K562 (cell line): Measurements from ENCODE around the gene RANBP3. TPM values are rescaled to one million over a fixed set of nuclear protein-coding genes. Genes with fewer than 3 reads are reported as not detected.

ENCODE experiments used
- ATAC-seq: fragments of 200-7000 bp; cut with Tn5 transposase; 3 replicates; pipeline ENCODE4 v1.9.1; 2020; ENCODE audit warnings: moderate library complexity
- BruUV-seq: library from RNA; stranded (reverse); fragments of 400-500 nt; replicated peaks from 2 replicates; lab custom pipeline; 2021; lab: Mats Ljungman, UMichigan
- CTCF ChIA-PET: fragments of 300-600 bp; formaldehyde crosslinking; extraction: SDS; loops from one replicate; lab custom pipeline; 2021; ENCODE audit warnings: low intra/inter-chr PET ratio; lab: Yijun Ruan, JAX
- POLR2A ChIA-PET: fragments of 300-600, 350-650 bp; sonication (Branson Sonifier 250); formaldehyde crosslinking; extraction: SDS; loops from one replicate; lab custom pipeline; 2021; ENCODE audit warnings: antibody characterized with exemption, inconsistent platforms; lab: Yijun Ruan, JAX
- DNase-seq, 4 experiments: peaks; one replicate each; pipeline versions ENCODE4 v3.0.0 to v3.0.0-alpha.2; 2011 to 2018; ENCODE audit warnings: low spot score in 3 of 4, mixed read lengths in 3 of 4; ENCODE audit errors: extremely low read depth in 1 of 4
- FAIRE-seq: peaks from 2 replicates; lab custom pipeline; 2011; peaks lifted over from hg19 to GRCh38; lab: Jason Lieb, UNC
- H2AFZ ChIP-seq: 2 replicates; pipeline ENCODE4 v1.6.0; 2011; ENCODE audit warnings: low read depth, low read length, control low read depth, inconsistent platforms
- H3K27ac ChIP-seq: fragments of 200-600 bp; 3 replicates; pipeline ENCODE4 v1.8.0; 2011; ENCODE audit warnings: low read depth, mild to moderate bottlenecking, control low read depth, inconsistent platforms, low read length, moderate library complexity, mixed read lengths; ENCODE audit errors: extremely low read depth
- H3K27me3 ChIP-seq, 2 experiments: fragments of 300-600 bp in 1 of 2; 2 replicates in 1 of 2; 3 replicates in 1 of 2; pipeline versions ENCODE4 v1.6.0 to v1.8.0; 2011; ENCODE audit warnings: inconsistent platforms in 2 of 2, low read length in 2 of 2, mild to moderate bottlenecking in 1 of 2, mixed read lengths in 1 of 2, moderate library complexity in 1 of 2; ENCODE audit not compliant: control insufficient read depth in 2 of 2, insufficient read depth in 2 of 2
- H3K36me3 ChIP-seq: fragments of 300-600 bp; 3 replicates; pipeline ENCODE4 v1.8.0; 2011; ENCODE audit warnings: mild to moderate bottlenecking, low read length, inconsistent platforms; ENCODE audit not compliant: control insufficient read depth, insufficient read depth
- H3K4me1 ChIP-seq, 2 experiments: fragments of 200-600 bp in 1 of 2; replicated peaks in 1 of 2; 2 replicates in 1 of 2; 3 replicates in 1 of 2; pipeline versions ENCODE4 v1.5.1 to v1.8.0; 2011; ENCODE audit warnings: inconsistent platforms in 2 of 2, low read length in 2 of 2, mild to moderate bottlenecking in 1 of 2, mixed read lengths in 1 of 2, moderate library complexity in 1 of 2; ENCODE audit not compliant: control insufficient read depth in 2 of 2, insufficient read depth in 2 of 2
- H3K4me2 ChIP-seq: 2 replicates; pipeline ENCODE4 v1.6.1; 2011; ENCODE audit warnings: low read length, control low read depth, inconsistent platforms, mixed read lengths; ENCODE audit not compliant: insufficient read depth
- H3K4me3 ChIP-seq: fragments of 200-600 bp; sonication (generic), shearing (Covaris generic); 2 replicates; pipeline ENCODE4 v1.5.1; 2016; ENCODE audit warnings: control low read depth, inconsistent platforms
- H3K79me2 ChIP-seq: fragments of 200-600 bp; 3 replicates; pipeline ENCODE4 v1.8.0; 2011; ENCODE audit warnings: low read length, inconsistent platforms; ENCODE audit not compliant: control insufficient read depth, insufficient read depth
- H3K9ac ChIP-seq, 2 experiments: 2 replicates each; pipeline versions ENCODE4 v1.6.0 to v1.6.1; 2011; ENCODE audit warnings: low read depth in 2 of 2, low read length in 2 of 2, control low read depth in 1 of 2, inconsistent platforms in 1 of 2, mild to moderate bottlenecking in 1 of 2, mixed read lengths in 1 of 2; ENCODE audit not compliant: insufficient read depth in 1 of 2
- H3K9me1 ChIP-seq: one replicate; pipeline ENCODE4 v1.6.0; 2011; ENCODE audit warnings: inconsistent platforms, mild to moderate bottlenecking, low read length, moderate library complexity; ENCODE audit not compliant: control insufficient read depth, insufficient read depth
- H3K9me3 ChIP-seq: replicated peaks from 2 replicates; pipeline ENCODE4 v1.5.1; 2011; ENCODE audit warnings: low read depth, low read length, inconsistent platforms; ENCODE audit not compliant: control insufficient read depth, insufficient read depth
- H4K20me1 ChIP-seq: replicated peaks from 2 replicates; pipeline ENCODE4 v1.6.1; 2011; ENCODE audit warnings: low read length, inconsistent platforms, mixed read lengths; ENCODE audit not compliant: control insufficient read depth, insufficient read depth
- BCL6 ChIP-seq: fragments of 250-450 bp; sonication (Bioruptor Pico); IDR thresholded peaks from 2 replicates; pipeline ENCODE4 v1.4.0; 2020
- CHAMP1 ChIP-seq: fragments of 450-650 bp; IDR thresholded peaks from 2 replicates; pipeline ENCODE4 v1.6.1; 2016; ENCODE audit warnings: mild to moderate bottlenecking
- CHD2 ChIP-seq: IDR thresholded peaks from 2 replicates; pipeline ENCODE4 v1.6.1; 2011; ENCODE audit warnings: low read depth, low read length
- CREBBP ChIP-seq: IDR thresholded peaks from one replicate; pipeline ENCODE4 v1.6.1; 2012; ENCODE audit warnings: low read depth, mild to moderate bottlenecking, control low read depth, inconsistent platforms, low read length
- DNMT1 ChIP-seq: fragments of 450-650 bp; IDR thresholded peaks from 2 replicates; pipeline ENCODE4 v1.6.1; 2016; ENCODE audit warnings: antibody characterized with exemption, mild to moderate bottlenecking
- E2F5 ChIP-seq: sonication (generic); formaldehyde crosslinking; IDR thresholded peaks from 2 replicates; pipeline ENCODE4 v1.8.0; 2022; ENCODE audit warnings: mild to moderate bottlenecking, missing genetic modification reagents
- GTF2B ChIP-seq: IDR thresholded peaks from 2 replicates; pipeline ENCODE4 v1.6.1; 2011; ENCODE audit not compliant: insufficient read length; ENCODE audit errors: extremely low read depth
- HEY1 ChIP-seq: fragments of 250-450 bp; sonication (Bioruptor Pico); IDR thresholded peaks from 2 replicates; pipeline ENCODE4 v1.5.0; 2020; ENCODE audit warnings: mild to moderate bottlenecking, moderate library complexity, borderline replicate concordance
- NFXL1 ChIP-seq: fragments of 450-650 bp; formaldehyde crosslinking; IDR thresholded peaks from 2 replicates; pipeline ENCODE4 v1.4.0; 2021; ENCODE audit warnings: mild to moderate bottlenecking
- NR2C1 ChIP-seq, 2 experiments: fragments of 450-650 bp; IDR thresholded peaks; 2 replicates each; pipeline ENCODE4 v1.6.1; 2017; ENCODE audit warnings: mild to moderate bottlenecking in 2 of 2, antibody characterized with exemption in 1 of 2, inconsistent platforms in 1 of 2, missing compliant biosample characterization in 1 of 2, missing genetic modification characterization in 1 of 2
- POLR3G ChIP-seq: IDR thresholded peaks from 2 replicates; pipeline ENCODE4 v1.6.1; 2011; ENCODE audit not compliant: insufficient read length, insufficient replicate concordance; ENCODE audit errors: extremely low read depth
- RBBP5 ChIP-seq: fragments of 200-600 bp; sonication (generic); IDR thresholded peaks from 2 replicates; pipeline ENCODE4 v1.6.1; 2012; ENCODE audit warnings: borderline replicate concordance, mild to moderate bottlenecking, low read length, control low read depth, inconsistent platforms; ENCODE audit not compliant: insufficient read depth, poor library complexity, severe bottlenecking
- YBX1 ChIP-seq: fragments of 450-650 bp; IDR thresholded peaks from 2 replicates; pipeline ENCODE4 v1.7.1; 2016; ENCODE audit warnings: mild to moderate bottlenecking
- ZNF277 ChIP-seq: fragments of 250-450 bp; sonication (Bioruptor Pico); IDR thresholded peaks from 2 replicates; pipeline ENCODE4 v1.8.0; 2022; ENCODE audit warnings: inconsistent platforms, mild to moderate bottlenecking, moderate library complexity, borderline replicate concordance
- WGBS: fragments of 100-300 bp; shearing (Covaris generic); methylation state at CpG from one replicate; pipeline ENCODE4 v1.1.6; 2016; ENCODE audit warnings: low coverage, mixed read lengths; ENCODE audit not compliant: insufficient coverage; ENCODE audit errors: missing lambda C conversion rate; 5-methylcytosine and 5-hydroxymethylcytosine counted together
- in situ Hi-C: fragments of 300-500 bp; cut with MboI; formaldehyde crosslinking; loops from 4 replicates; pipeline ENCODE4 v1.15.0; 2018; ENCODE audit warnings: inconsistent platforms, mixed read lengths
- intact Hi-C: fragments of 100-400 bp; cut with micrococcal nuclease; formaldehyde crosslinking; loops from 2 replicates; pipeline ENCODE4 v1.14.2; 2022
- polyA plus RNA-seq, 8 experiments: library from polyadenylated mRNA; depleted of rRNA in 4 of 8; stranded (reverse) in 5 of 8; unstranded in 3 of 8; fragments of >200 nt; fragmentation: Nextera tagmentation in 2 of 8; fragmentation: Illumina TruSeq in 1 of 8; extraction: Ambion mirVana in 2 of 8; extraction: Trizol in 1 of 8; gene quantifications; 2 replicates each; pipeline versions ENCODE4 v1.2.1 to v1.2.3, GENCODE V29; 2011 to 2014; ENCODE audit warnings: inconsistent platforms in 1 of 8, missing spikeins in 1 of 8
- total RNA-seq, 7 experiments: library from RNA; depleted of rRNA in 6 of 7; stranded (reverse); fragments of >200 nt in 6 of 7; fragmentation: Illumina TruSeq in 2 of 7; extraction: Trizol in 2 of 7; gene quantifications; 2 replicates each; pipeline versions ENCODE4 v1.2.1 to v1.2.3, GENCODE V29; 2011 to 2021; ENCODE audit warnings: low replicate concordance in 1 of 7

The RANBP3 gene
- total and polyA plus RNA-seq, 9 of the 15 experiments (the other 6 are each of a cell fraction or from before 2014, with no cell fraction given), result 0.90 to 95.1 (median 63.2) TPM

GRCh38 chr19:5943045-5943444 is 34.9 kb downstream of the RANBP3 start (continued):
- no peak for TF ChIP-seq RBBP5
- TF ChIP-seq, all 486 proteins: peak for 0

- H3K9me3 ChIP-seq, result no peaks in the 10 kb centered on the region
- peaks cover 56% of the 10 kb centered on the region for H3K79me2 ChIP-seq
- H3K4me1 ChIP-seq, result peaks cover 4 to 24% of the 10 kb centered on the region in 2 experiments; a peak in 4 of 5 replicates
- DNase-seq, result no peak
- peaks cover 27% of the 10 kb centered on the region for H4K20me1 ChIP-seq
- H3K9ac ChIP-seq, result no peak overlapping the region
- ChIA-PET POLR2A (interaction anchor here (0.6 to 1.2 kb wide), 3 partner anchors 10 to 73 kb away, joined by 3 to 4 read pairs (median 3); no protein-coding TSS in a partner anchor), CTCF (no interaction called here)
- ATAC-seq, result no peak
- BruUV-seq, result no TSS peak
- in situ Hi-C loops, result no loop called here
- WGBS, result 94% methylated on average over 11 of the region's 11 CpGs
- intact Hi-C loops, result no loop called here
- no peak overlapping the region for H3K4me3 ChIP-seq
- peaks cover 59% of the 10 kb centered on the region; the same call in 2 of the 3 replicates for H3K36me3 ChIP-seq
- peaks cover 15% of the 10 kb centered on the region for H3K9me1 ChIP-seq
- H3K4me2 ChIP-seq, result no peak overlapping the region
- no peak overlapping the region for H2AFZ ChIP-seq
- no peak overlapping the region; the same call in 2 of the 3 replicates for H3K27ac ChIP-seq
- FAIRE-seq, result no peak
- H3K27me3 ChIP-seq, result no peaks in the 10 kb centered on the region
- TF ChIP-seq HEY1 (no peak), CREBBP (no peak), BCL6 (CRISPR knock-in tag) (no peak), CHAMP1 (no peak), GTF2B (no peak), ZNF277 (no peak), CHD2 (no peak), NFXL1 (CRISPR knock-in tag) (no peak), DNMT1 (no peak), POLR3G (no peak), E2F5 (CRISPR knock-in tag) (no peak), NR2C1 (IDR thresholded peaks at IDR 0.05) (no peak), NR2C1 (tag; IDR thresholded peaks at IDR 0.05) (no peak), YBX1 (no peak)
Observed at GRCh38 chr19:5941673-5942072, 36.3 kb downstream of the RANBP3 start.
